SK-N-SH (cell line): Measurements from ENCODE around the gene TBC1D8. TPM values are rescaled to one million over a fixed set of nuclear protein-coding genes. Genes with fewer than 3 reads are reported as not detected.
A peak's percentile ranks its signal among the peaks of the same experiment; 100 is the strongest.

Experiments used
- CTCF ChIA-PET: fragments of 300-600, 350-600 bp; formaldehyde crosslinking; extraction: SDS; loops from one replicate; lab custom pipeline; 2021; lab: Yijun Ruan, JAX
- POLR2A ChIA-PET: fragments of 350-600 bp; sonication (Branson Sonifier 250); formaldehyde crosslinking; extraction: SDS; loops from one replicate; lab custom pipeline; 2020; ENCODE audit warnings: antibody characterized with exemption, inconsistent platforms; lab: Yijun Ruan, JAX
- DNase-seq: peaks from one replicate; pipeline ENCODE4 v3.0.0; 2012
- H2AFZ ChIP-seq: fragments of 200-600 bp; sonication (generic); 2 replicates; pipeline ENCODE4 v1.8.1; 2016; ENCODE audit warnings: antibody characterized with exemption, mild to moderate bottlenecking, low read depth
- H3F3A ChIP-seq: fragments of 200-600 bp; sonication (generic); replicated peaks from 2 replicates; pipeline ENCODE3; 2016; ENCODE audit warnings: antibody characterized with exemption, mild to moderate bottlenecking; ENCODE audit not compliant: insufficient read depth
- H3K27ac ChIP-seq, 2 experiments: fragments of 200-500 bp in 1 of 2; fragments of 200-600 bp in 1 of 2; sonication (Bioruptor generic) in 1 of 2; sonication (generic), shearing (Covaris generic) in 1 of 2; 2 replicates each; pipeline versions ENCODE4 v1.5.1 to v1.6.1; 2014 to 2016; ENCODE audit warnings: low read depth in 2 of 2, inconsistent platforms in 1 of 2, low read length in 1 of 2, mild to moderate bottlenecking in 1 of 2, mixed read lengths in 1 of 2
- H3K27me3 ChIP-seq: fragments of 200-600 bp; sonication (generic), shearing (Covaris generic); 2 replicates; pipeline ENCODE4 v1.6.1; 2016; ENCODE audit warnings: mixed run types; ENCODE audit not compliant: insufficient read depth
- H3K36me3 ChIP-seq, 2 experiments: fragments of 200-500 bp in 1 of 2; fragments of 200-600 bp in 1 of 2; sonication (Bioruptor generic) in 1 of 2; sonication (generic) in 1 of 2; replicated peaks in 1 of 2; 2 replicates each; pipeline versions ENCODE3 to v1.5.1; 2014 to 2016; ENCODE audit warnings: low read length in 1 of 2, mild to moderate bottlenecking in 1 of 2; ENCODE audit not compliant: insufficient read depth in 2 of 2, control insufficient read depth in 1 of 2
- H3K4me1 ChIP-seq, 2 experiments: fragments of 200-500 bp in 1 of 2; fragments of 200-600 bp in 1 of 2; sonication (Bioruptor generic) in 1 of 2; sonication (generic), shearing (Covaris generic) in 1 of 2; 2 replicates each; pipeline versions ENCODE4 v1.5.1 to v1.6.1; 2014 to 2016; ENCODE audit warnings: low read depth in 1 of 2, low read length in 1 of 2, mixed run types in 1 of 2; ENCODE audit not compliant: insufficient read depth in 2 of 2, control insufficient read depth in 1 of 2
- H3K4me2 ChIP-seq: fragments of 200-600 bp; sonication (generic), shearing (Covaris generic); 2 replicates; pipeline ENCODE4 v1.6.1; 2017; ENCODE audit warnings: mixed run types
- H3K4me3 ChIP-seq, 2 experiments: fragments of 200-500 bp in 1 of 2; fragments of 200-600 bp in 1 of 2; sonication (Bioruptor generic) in 1 of 2; sonication (generic), shearing (Covaris generic) in 1 of 2; 2 replicates each; pipeline versions ENCODE4 v1.5.1 to v1.8.1; 2014 to 2016; ENCODE audit warnings: low read depth in 2 of 2, inconsistent platforms in 1 of 2, low read length in 1 of 2, mild to moderate bottlenecking in 1 of 2, mixed read lengths in 1 of 2, moderate library complexity in 1 of 2
- H3K79me2 ChIP-seq: fragments of 200-600 bp; sonication (generic); 2 replicates; pipeline ENCODE4 v1.8.1; 2017; ENCODE audit warnings: mild to moderate bottlenecking; ENCODE audit not compliant: insufficient read depth
- H3K9ac ChIP-seq: fragments of 200-600 bp; sonication (generic); 2 replicates; pipeline ENCODE4 v1.6.1; 2017; ENCODE audit warnings: mixed run types
- H3K9me2 ChIP-seq: fragments of 200-600 bp; sonication (generic); 2 replicates; pipeline ENCODE4 v1.6.1; 2017; ENCODE audit warnings: mixed run types
- H3K9me3 ChIP-seq: fragments of 200-600 bp; sonication (generic); 2 replicates; pipeline ENCODE4 v1.6.1; 2017; ENCODE audit warnings: mixed run types, mild to moderate bottlenecking, moderate library complexity
- H4K20me1 ChIP-seq: fragments of 200-600 bp; sonication (generic); 2 replicates; pipeline ENCODE4 v1.6.1; 2017; ENCODE audit warnings: mild to moderate bottlenecking, mixed run types; ENCODE audit not compliant: insufficient read depth
- CHD2 ChIP-seq: fragments of 150-350 bp; IDR thresholded peaks from 2 replicates; pipeline ENCODE4 v1.6.1; 2018; ENCODE audit warnings: low read length; ENCODE audit not compliant: partially characterized antibody
- ELF1 ChIP-seq: IDR thresholded peaks from 2 replicates; pipeline ENCODE4 v1.4.0; 2012
- EP300 ChIP-seq, 2 experiments: IDR thresholded peaks; 2 replicates each; pipeline versions ENCODE4 v1.4.0 to v1.6.1; 2012; ENCODE audit warnings: borderline replicate concordance in 1 of 2, low read depth in 1 of 2, low read length in 1 of 2
- FOSL2 ChIP-seq: IDR thresholded peaks from 2 replicates; pipeline ENCODE4 v1.4.0; 2012; ENCODE audit warnings: low read depth, mild to moderate bottlenecking, moderate library complexity, borderline replicate concordance
- FOXJ3 ChIP-seq: sonication (generic); formaldehyde crosslinking; IDR thresholded peaks from 2 replicates; pipeline ENCODE4 v1.5.1; 2020; ENCODE audit warnings: mild to moderate bottlenecking, missing genetic modification reagents
- GABPA ChIP-seq: IDR thresholded peaks from 2 replicates; pipeline ENCODE4 v1.4.0; 2012; ENCODE audit warnings: low read depth, mild to moderate bottlenecking
- GATA2 ChIP-seq: sonication (generic); formaldehyde crosslinking; IDR thresholded peaks from 2 replicates; pipeline ENCODE4 v1.5.0; 2020; ENCODE audit warnings: mild to moderate bottlenecking, missing genetic modification reagents
- IRF3 ChIP-seq: fragments of 150-350 bp; IDR thresholded peaks from 2 replicates; pipeline ENCODE4 v1.6.1; 2016; ENCODE audit warnings: mild to moderate bottlenecking, low read depth, low read length
- JUND ChIP-seq: IDR thresholded peaks from 2 replicates; pipeline ENCODE4 v1.4.0; 2012
- MAX ChIP-seq: IDR thresholded peaks from 2 replicates; pipeline ENCODE4 v1.4.0; 2012; ENCODE audit warnings: low read depth
- MEF2A ChIP-seq: IDR thresholded peaks from 2 replicates; pipeline ENCODE4 v1.4.0; 2012; ENCODE audit warnings: low read depth, borderline replicate concordance
- POLR2AphosphoS5 ChIP-seq: IDR thresholded peaks from 2 replicates; pipeline ENCODE4 v1.6.1; 2012; ENCODE audit warnings: low read depth, low read length
- RFX5 ChIP-seq: IDR thresholded peaks from 2 replicates; pipeline ENCODE4 v1.6.1; 2012; ENCODE audit warnings: mild to moderate bottlenecking, improper control_type of control experiment, low read length
- SIN3A ChIP-seq: IDR thresholded peaks from 2 replicates; pipeline ENCODE4 v1.6.1; 2012; ENCODE audit warnings: low read depth, mild to moderate bottlenecking, low read length, moderate library complexity, borderline replicate concordance
- SMC3 ChIP-seq: IDR thresholded peaks from 2 replicates; pipeline ENCODE4 v1.6.1; 2012; ENCODE audit warnings: low read depth, low read length, improper control_type of control experiment
- TCF12 ChIP-seq: IDR thresholded peaks from 2 replicates; pipeline ENCODE4 v1.4.0; 2012
- TEAD4 ChIP-seq: IDR thresholded peaks from 2 replicates; pipeline ENCODE4 v1.4.0; 2012; ENCODE audit warnings: mild to moderate bottlenecking, borderline replicate concordance; ENCODE audit not compliant: insufficient read depth
- USF1 ChIP-seq: IDR thresholded peaks from 2 replicates; pipeline ENCODE4 v1.4.0; 2012; ENCODE audit warnings: low read depth, borderline replicate concordance
- USF2 ChIP-seq: fragments of 150-350 bp; IDR thresholded peaks from 2 replicates; pipeline ENCODE4 v1.6.1; 2017; ENCODE audit warnings: antibody characterized with exemption, low read length, low read depth, borderline replicate concordance
- YY1 ChIP-seq: IDR thresholded peaks from 2 replicates; pipeline ENCODE4 v1.4.0; 2012; ENCODE audit warnings: low read depth, mild to moderate bottlenecking
- WGBS: methylation state at CpG from one replicate; pipeline ENCODE4 v1.1.6; 2017; ENCODE audit warnings: low lambda C conversion rate; 5-methylcytosine and 5-hydroxymethylcytosine counted together
- polyA plus RNA-seq, 3 experiments: library from polyadenylated mRNA; depleted of rRNA; stranded (reverse); fragments of >200 nt; gene quantifications; 2 replicates each; pipeline ENCODE4 v1.2.3, GENCODE V29; 2012

The TBC1D8 gene
- polyA plus RNA-seq, 1 of the 3 experiments (the other 2 are of a cell fraction): 5.3 TPM

- Histone ChIP-seq H4K20me1 (no peaks in the 10 kb centered on the region), H3K4me3 (no peak overlapping the region), H3K9me2 (no peaks in the 10 kb centered on the region), H3K9ac (no peak overlapping the region), H3K36me3 (no peaks in the 10 kb centered on the region), H3K9me3 (no peaks in the 10 kb centered on the region; the same call in 1 of the 2 replicates), H3K79me2 (no peaks in the 10 kb centered on the region), H2AFZ (no peak overlapping the region), H3K27me3 (no peaks in the 10 kb centered on the region), H3F3A (no peaks in the 10 kb centered on the region), H3K4me2 (no peak overlapping the region), H3K27ac (no peak overlapping the region; a peak in 1 of 4 replicates), H3K4me1 (peaks cover 0 to 32% of the 10 kb centered on the region in 2 experiments; a peak in 1 of 4 replicates)
- 40% methylated on average over 1 of the region's 1 CpG for WGBS
- no peak for TF ChIP-seq USF2
- no peak for TF ChIP-seq USF1
- no peak for TF ChIP-seq TEAD4
- TF ChIP-seq RFX5: no peak
- no peak for TF ChIP-seq SIN3A
- TF ChIP-seq GATA2 (CRISPR knock-in tag): no peak
- TF ChIP-seq JUND: no peak
- TF ChIP-seq SMC3: no peak
- TF ChIP-seq EP300 (IDR thresholded peaks at IDR 0.05; ENCODE audit: borderline replicate concordance in 1 of 2, low read depth in 1 of 2, low read length in 1 of 2): no peak
- TF ChIP-seq CHD2: no peak
- TF ChIP-seq ELF1: no peak
- no peak for TF ChIP-seq MEF2A
- no peak for TF ChIP-seq POLR2AphosphoS5
- no peak for TF ChIP-seq GABPA
- ChIA-PET POLR2A (no interaction called here), CTCF (no interaction called here)
- no peak for DNase-seq
These were observed 43.9 kb downstream of the TBC1D8 start for GRCh38 chr2:101107241-101107640.

GRCh38 chr2:101106453-101107181 lies 44.6 kb downstream of the TBC1D8 start:
- no peak for DNase-seq
- no peak for TF ChIP-seq MEF2A
- no peak for TF ChIP-seq YY1
- no peak for TF ChIP-seq IRF3
- no peak for TF ChIP-seq FOXJ3
- TF ChIP-seq TCF12: no peak
- no peak for TF ChIP-seq FOSL2
- no peak for TF ChIP-seq MAX
- no peak for TF ChIP-seq RFX5
- TF ChIP-seq TEAD4: no peak
- H3K9me2 ChIP-seq: no peaks in the 10 kb centered on the region
- POLR2A ChIA-PET: no interaction called here
- 0 out of 4 replicates have a peak overlapping the region, but pooled peaks of 1 of the 2 experiments have one; percentile 34 for H3K27ac ChIP-seq
- H2AFZ ChIP-seq: no peak overlapping the region
- no peaks in the 10 kb centered on the region for H3K36me3 ChIP-seq
- CTCF ChIA-PET: no interaction called here
- WGBS: 69% methylated on average over 12 of the region's 12 CpGs
- no peaks in the 10 kb centered on the region for H3K79me2 ChIP-seq
- peaks cover 0 to 26% of the 10 kb centered on the region in 2 experiments; a peak in 1 of 4 replicates for H3K4me1 ChIP-seq
- no peaks in the 10 kb centered on the region for H3F3A ChIP-seq
- no peak overlapping the region for H3K4me3 ChIP-seq
- no peaks in the 10 kb centered on the region; the same call in 1 of the 2 replicates for H3K9me3 ChIP-seq
- no peaks in the 10 kb centered on the region for H3K27me3 ChIP-seq
- no peaks in the 10 kb centered on the region for H4K20me1 ChIP-seq
- no peak overlapping the region for H3K9ac ChIP-seq
- no peak overlapping the region for H3K4me2 ChIP-seq
